HG02610 (cell line): ENCODE data around the gene ZSWIM1.
"Not testable (repeated sequence)": the region's sequence is repeated elsewhere in the genome, so short reads cannot be mapped to it uniquely, and the experiment has no call there.

ENCODE experiments used
- ATAC-seq: cut with Tn5 transposase; IDR thresholded peaks from one replicate; pipeline ENCODE4 v1.9.1; 2021; ENCODE audit warnings: mild to moderate bottlenecking, moderate library complexity; ENCODE audit not compliant: unreplicated experiment

ZSWIM1 gene

DNA sequence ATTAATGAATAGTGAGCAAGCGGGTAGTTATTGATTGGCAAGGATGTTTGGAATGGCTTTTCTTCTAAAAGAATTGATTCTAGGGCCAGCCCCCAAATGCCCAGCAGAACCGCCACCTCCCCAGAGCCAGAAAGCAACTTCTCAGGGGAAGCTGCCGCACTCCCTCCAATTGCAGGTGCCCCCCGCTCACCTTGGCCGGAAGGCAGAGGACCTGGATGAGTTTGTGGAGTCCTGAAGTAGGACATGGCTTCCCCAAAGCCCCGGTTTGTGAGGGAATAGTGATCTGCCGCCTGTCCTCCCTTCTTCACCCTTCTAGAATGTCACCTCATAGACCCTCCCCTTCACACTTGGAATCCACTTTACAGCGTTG, 6.3 kb downstream of the ZSWIM1 start, which contains the start of gene SPATA25:
TSS of gene SPATA25 (minus strand) at position 277 of the 370 bp plus-strand sequence. CDS start at position 245, 32 bp downstream.
- no peak for ATAC-seq

DNA sequence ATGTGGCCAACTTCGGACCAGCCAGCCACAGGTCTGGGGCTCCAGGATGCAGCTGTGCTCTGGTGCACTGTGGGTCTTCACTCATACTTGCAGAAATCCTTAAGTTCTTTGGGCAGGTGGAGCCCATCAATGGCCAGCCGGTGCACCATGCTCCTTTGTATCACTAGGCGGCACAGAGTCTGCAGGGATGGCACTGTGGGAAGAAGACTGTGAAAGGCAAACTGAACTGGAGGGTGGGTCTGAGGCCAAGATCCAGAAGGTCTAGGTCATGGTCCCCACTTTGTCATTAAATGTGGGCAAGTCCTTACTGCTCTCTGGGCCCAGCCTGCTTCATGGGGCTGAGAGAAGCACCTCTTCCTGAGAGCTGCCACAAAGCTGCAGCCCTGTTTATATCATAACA, 7.7 kb downstream of the ZSWIM1 start:
- ATAC-seq = no peak

DNA sequence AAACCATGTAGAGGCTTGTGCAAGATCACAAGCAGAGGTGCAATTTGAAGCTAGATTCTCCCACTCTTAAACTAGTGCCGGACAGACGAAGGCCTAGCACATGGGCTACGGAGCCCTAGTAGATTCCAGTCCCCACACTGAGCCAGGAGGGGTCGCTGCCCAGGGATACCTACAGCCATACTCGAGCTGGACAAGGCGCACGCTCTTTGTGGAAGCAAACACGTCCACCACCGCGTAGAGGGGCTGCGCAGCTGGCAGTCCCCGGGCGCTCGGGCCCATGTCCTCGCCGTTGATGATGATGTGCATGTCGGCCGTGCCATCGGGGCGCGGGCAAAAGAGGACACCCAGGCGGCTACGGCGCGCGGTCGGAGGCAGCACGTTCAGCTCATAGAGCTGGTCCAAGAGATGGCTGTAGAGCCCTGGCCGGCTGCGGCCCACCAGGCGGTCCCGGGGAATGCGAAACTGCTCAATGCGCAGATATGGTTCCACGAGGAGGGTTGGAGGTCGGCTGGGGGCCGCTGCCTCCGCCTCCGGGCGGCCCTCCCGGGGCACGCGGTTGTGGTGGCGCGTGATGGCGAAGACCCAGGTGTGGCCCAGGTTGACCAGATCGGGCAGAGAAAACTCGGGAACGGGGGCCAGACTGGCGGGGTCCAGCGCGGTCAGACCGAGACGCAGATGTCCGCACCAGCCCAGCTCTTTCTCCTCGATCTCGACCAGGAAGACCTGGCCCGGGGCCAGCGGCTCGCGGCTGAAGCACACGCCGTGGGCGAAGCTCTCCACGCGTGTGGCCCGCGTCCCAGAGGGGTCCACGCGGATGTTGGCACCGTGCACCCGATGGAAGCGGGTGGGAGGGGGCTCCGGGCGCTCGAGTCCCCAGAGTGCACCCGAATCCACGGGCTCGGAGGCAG, 9.3 kb downstream of the ZSWIM1 start:
- ATAC-seq = no peak

DNA sequence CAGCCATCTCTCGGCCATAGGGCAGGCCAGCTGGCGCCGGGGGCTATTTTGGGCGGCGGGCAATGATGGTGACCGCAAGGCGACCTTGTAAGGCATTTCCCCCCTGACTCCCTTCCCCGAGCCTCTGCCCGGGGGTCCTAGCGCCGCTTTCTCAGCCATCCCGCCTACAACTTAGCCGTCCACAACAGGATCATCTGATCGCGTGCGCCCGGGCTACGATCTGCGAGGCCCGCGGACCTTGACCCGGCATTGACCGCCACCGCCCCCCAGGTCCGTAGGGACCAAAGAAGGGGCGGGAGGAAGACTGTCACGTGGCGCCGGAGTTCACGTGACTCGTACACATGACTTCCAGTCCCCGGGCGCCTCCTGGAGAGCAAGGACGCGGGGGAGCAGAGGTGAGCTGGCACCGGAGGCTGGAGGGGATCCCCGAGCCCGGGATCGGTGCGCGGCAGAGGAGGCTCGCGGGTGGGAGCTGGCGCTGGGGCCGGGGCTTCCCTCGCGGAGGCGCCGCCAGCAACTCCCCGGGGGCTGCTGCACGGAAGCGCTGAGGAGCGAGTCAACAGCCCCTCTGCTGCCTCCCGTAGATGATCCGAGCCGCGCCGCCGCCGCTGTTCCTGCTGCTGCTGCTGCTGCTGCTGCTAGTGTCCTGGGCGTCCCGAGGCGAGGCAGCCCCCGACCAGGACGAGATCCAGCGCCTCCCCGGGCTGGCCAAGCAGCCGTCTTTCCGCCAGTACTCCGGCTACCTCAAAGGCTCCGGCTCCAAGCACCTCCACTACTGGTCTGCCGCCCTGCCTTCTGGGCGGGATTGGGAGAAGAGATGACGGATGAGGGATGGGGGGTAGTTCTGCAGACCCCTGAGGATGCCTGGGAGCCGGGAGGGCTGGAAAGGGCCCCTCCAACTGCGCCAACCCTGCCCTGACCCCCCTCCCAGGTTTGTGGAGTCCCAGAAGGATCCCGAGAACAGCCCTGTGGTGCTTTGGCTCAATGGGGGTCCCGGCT, 10.3 kb downstream of the ZSWIM1 start, which contains the start of the genes CTSA and NEURL2:
TSS of gene CTSA (plus strand) at position 351 of the 999 bp plus-strand sequence. CDS start at position 585, 234 bp downstream.
TSS of gene NEURL2 (minus strand) at position 224 of the 999 bp plus-strand sequence. CDS start at position 7, 217 bp downstream.
- peak; percentile 77 for ATAC-seq

DNA sequence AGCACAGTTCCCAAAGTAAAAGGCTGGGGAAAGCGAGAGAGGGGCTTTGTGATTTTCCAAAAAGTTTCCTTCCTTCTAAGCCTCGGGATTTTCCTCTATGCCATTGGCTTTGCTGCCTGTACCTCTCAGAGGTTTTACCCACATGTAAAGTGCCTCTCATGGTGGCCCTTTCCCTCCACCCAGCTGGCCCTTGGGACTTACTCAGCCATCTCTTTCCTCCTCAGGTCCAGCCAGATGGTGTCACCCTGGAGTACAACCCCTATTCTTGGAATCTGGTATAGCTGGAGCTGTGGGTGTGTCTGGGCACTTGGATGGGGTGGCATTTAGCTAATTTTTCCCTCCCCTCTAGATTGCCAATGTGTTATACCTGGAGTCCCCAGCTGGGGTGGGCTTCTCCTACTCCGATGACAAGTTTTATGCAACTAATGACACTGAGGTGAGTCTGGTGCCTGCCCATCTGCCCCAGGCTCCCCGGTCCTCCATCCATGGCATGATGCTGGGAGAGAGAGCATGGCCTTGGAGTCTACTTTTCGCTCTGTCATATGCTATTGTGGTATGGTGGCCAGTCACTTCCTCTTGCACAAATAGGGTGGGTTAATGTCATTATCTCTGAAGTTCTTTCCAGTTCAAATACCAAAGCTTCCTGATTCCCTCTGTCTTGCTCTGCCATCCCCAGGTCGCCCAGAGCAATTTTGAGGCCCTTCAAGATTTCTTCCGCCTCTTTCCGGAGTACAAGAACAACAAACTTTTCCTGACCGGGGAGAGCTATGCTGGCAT, 11.2 kb downstream of the ZSWIM1 start:
- no peak for ATAC-seq

DNA sequence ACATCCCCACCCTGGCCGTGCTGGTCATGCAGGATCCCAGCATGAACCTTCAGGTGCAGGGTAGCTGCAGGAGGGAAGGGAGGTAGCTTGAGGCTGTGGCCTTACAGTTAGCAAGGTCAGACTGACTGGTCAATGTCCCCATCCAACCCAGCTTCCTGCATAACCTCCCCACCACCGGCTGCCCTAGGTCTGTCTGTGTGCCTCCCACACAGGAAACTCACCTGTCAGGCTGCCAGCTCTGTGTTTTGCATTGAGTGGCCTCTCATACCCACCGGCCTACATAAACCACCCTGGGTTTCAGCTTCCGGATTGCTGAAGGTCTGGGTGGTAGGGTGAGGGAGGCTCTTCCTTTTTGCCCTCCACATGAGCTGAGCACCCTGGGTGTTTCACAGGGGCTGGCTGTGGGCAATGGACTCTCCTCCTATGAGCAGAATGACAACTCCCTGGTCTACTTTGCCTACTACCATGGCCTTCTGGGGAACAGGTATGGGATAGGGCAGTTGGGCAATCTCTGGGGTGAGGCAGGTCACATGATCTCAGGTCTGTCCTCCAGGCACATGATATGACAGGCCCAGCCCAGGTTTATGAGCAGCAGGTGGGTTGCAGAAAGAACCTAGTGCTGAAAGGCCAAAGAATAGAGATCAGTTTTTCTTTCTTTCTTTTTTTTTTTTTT, 11.9 kb downstream of the ZSWIM1 start:
- no peak for ATAC-seq

DNA sequence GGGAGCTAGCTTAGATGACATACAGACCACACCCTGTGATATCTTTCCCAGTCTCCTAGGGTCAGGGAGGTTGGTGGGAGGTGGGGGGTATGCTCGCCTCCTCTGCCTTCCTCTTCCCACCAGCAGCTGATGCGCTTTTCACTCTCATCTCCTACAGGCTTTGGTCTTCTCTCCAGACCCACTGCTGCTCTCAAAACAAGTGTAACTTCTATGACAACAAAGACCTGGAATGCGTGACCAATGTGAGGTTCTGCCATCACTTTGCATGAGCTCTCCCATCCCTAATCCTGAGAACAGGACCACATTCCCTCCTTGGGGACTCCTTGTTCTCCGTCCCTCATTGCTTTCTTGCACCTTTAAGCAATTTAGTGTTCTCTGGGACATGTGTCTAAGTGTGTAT, 12.8 kb downstream of the ZSWIM1 start:
- no peak for ATAC-seq

DNA sequence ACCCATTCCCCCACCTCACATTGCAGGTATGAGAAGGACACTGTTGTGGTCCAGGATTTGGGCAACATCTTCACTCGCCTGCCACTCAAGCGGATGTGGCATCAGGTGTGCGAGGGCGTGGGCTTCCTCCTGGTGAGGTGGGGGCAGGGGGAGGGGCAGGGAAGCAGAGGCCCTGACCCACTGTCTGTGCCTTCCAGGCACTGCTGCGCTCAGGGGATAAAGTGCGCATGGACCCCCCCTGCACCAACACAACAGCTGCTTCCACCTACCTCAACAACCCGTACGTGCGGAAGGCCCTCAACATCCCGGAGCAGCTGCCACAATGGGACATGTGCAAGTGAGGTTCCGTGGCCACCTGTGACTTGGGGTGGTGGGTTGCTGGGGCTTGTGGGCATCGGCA, 13.8 kb downstream of the ZSWIM1 start:
- no peak for ATAC-seq

DNA sequence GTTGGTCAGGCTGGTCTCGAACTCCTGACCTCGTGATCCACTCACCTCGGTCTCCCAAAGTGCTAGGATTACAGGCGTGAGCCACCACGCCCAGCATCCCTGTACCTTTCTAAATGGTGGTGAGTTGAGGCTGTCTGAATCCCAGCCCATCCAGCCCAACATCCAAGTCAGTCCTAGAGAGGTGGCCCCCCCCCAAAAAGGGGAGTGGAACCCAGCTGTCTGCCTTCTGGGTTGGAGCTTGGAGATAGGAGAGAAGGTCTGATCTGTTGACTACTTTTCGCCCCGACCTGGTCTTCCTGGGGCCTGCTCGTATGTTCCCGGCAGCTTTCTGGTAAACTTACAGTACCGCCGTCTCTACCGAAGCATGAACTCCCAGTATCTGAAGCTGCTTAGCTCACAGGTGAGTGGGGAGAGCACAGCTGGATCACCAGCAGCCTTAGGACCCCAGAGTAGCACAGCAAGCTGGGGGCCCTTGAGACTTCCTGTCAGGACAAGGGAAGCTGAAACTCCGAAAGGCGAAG, 15.7 kb downstream of the ZSWIM1 start:
- no peak for ATAC-seq

DNA sequence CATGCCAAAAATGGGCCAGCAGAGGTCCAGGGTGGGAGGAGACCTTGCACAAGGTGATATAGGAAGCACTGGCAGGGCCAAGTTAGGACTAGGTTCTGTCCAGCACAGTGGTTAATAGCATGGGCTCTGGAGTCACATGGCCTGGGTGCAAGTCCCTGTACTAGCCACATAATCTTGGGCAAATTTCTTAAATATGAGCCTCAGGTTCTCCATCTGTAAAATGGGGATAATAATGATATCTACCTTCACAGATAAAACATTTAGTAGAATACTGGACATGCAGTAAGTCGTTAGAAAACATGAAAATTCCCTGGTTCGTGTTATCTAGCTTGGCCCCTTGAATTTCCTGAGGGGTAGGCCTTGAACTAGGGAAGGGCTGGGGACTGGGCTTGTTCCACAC, 16.3 kb downstream of the ZSWIM1 start:
- no peak for ATAC-seq

DNA sequence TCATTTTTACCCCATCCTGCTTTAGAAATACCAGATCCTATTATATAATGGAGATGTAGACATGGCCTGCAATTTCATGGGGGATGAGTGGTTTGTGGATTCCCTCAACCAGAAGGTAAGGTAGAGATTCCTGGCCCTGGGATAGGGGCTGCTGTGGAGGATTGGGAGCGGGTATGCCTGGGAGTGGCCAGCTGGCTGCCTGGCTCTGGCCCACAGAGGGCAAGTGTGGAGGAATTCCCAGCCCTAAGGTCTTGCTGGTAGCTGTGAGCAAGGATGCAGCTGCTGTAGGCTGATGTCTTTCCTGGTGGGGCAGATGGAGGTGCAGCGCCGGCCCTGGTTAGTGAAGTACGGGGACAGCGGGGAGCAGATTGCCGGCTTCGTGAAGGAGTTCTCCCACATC, 16.7 kb downstream of the ZSWIM1 start:
- no peak for ATAC-seq

DNA sequence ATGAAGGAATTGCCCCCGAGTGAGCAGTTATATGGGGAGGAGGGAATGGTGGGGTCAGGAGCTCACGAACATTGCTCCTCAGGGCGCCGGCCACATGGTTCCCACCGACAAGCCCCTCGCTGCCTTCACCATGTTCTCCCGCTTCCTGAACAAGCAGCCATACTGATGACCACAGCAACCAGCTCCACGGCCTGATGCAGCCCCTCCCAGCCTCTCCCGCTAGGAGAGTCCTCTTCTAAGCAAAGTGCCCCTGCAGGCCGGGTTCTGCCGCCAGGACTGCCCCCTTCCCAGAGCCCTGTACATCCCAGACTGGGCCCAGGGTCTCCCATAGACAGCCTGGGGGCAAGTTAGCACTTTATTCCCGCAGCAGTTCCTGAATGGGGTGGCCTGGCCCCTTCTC, 17.3 kb downstream of the ZSWIM1 start:
- no peak for ATAC-seq

DNA sequence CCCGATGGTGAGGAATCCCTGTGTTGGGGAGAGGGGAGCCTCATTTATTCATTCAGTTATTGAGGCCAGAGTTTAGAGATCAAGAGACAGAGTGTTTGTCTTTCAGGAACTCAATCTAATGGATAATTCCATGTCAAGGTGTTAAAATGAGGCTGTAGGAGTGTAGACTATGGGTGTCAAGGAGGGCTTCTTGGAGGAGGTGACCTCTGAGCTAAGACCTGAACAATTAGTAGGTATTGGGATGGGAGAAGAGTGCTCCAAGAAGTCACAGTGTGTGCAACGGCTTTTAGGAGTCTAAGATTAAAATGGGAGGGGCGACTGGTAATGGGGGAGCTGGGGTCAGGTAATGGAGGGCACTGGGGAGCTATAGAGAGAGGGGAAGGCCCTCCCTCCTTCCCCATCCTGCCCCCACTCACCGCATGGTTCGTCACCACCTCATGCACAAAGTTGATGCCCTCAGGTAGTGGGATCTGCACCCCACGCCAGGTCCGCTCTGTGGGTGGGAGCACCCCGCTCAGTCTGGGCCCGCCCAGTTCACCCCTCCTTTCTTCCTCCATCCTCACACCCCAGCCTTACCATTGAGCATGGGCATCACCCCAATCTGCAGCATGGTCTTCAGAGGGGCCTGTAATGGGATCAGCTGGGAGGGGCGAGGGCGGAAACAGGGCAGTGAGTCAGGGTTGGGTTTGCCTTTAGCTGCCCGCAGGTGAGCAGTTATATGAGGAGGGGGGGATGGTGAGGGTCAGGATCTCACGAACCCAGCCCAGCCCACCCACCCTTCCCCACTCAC, 18.2 kb downstream of the ZSWIM1 start:
- no peak for ATAC-seq

DNA sequence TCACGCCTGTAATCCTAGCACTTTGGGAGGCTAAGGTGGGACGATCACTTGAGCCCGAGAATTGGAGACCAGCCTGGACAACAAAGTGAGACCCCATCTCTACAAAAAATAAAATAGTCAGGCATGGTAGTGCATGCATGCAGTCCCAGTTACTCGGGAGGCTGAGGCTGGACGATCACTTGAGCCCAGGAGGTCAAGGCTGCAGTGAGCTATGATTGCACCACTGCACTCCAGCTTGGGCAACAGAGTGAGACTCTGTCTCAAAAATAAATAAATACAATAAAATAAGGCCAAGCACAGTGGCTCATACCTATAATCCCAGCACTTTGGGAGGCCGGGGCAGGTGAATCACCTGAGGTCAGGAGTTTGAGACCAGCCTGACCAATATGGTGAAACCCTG, 20.3 kb downstream of the ZSWIM1 start:
- not testable (repeated sequence) for ATAC-seq

DNA sequence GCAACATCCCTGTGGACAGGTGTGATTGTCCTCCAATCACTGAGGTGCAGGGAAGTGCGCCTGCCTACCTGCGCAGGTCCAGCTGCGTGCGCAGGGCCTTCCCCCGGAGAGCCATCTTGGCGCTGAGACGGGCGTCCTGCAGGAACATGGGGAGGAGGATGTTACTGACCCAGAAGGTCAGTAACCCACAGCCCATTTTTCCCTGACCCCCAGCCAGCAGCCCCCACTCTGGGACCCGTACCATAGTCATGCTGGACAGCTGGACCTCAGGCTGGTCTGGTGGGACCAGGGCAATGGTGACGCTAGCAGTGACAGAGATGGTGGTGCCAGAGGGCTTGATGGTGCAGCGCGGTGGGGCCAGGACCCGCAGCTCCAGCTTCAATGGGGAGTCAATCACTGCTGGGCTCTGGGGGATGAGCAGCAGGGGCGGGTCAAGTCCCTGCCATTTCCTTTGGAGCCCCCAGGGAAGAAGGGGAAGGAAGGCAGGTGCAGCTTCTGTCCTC, 21.2 kb downstream of the ZSWIM1 start:
- no peak for ATAC-seq

DNA sequence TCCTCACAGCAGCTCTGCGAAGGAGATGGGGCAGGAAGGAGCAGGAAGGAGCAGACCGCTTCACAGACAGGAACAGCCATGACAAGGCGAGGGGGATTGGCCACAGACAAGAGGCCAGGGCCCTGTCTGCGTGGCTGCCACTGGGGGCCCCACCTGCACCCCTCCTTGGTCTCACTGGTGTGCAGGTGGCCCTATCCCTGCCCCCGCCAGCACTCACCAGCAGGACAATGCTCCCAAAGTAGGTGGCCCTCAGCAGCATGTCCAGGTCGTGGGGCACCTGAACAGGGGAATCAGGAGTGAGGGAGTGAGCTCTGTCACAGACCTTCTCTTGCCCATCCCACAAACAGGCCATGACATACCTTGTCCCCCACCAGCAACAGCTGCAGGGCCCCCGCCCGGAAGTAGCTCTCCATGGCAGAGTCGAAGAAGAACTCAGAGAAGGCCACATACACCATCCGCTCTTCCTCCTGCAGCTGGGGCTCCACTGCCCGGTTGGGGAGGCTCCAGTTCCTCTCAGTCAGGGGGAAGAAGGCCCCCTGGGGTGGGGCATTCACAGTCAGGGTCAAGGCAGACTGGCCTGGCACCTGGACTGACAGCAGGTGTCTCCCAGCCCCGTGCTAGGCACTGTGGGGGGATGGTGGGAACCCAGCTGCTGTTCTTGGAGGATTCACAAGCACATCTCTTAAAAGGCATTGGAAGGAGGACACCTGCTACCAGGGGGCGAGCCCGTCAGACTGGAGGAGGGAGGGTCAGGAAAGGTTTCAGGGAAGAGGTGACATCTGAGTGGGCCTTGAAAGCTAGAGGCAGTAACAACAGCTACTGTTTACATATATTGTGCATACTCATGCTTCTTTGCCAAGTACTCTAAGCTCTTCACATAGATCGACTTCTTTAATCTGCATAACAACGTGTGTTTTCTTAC, 23.8 kb downstream of the ZSWIM1 start:
- no peak for ATAC-seq

DNA sequence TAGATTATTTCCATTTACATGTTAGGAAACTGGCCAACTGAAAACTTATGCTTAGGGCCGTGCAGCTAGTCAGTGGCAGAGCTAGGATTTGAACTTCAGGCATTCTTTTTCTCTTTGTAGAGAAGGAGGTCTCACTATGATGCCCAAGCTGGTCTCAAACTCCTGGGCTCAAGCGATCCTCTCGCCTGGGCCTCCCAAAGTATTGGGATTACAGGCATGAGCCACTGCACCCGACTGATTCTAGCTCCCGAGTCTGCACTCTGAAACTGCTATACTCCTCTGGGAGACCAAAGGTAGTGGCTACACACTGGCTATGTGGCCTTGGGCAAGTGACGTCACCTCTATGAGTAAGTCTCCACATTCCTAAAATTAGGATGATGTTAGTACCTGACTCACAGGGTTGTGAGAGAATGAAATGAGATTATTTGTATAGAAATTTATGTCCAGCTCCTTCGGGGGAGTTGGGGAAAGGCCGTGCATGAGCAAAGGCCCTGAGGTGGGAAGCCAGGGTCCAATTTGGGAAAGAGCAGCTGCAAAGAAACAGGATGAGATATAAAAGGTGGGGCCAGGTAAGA, 24.6 kb downstream of the ZSWIM1 start:
- no peak for ATAC-seq
